Ovary (tissue), 3 donors: ENCODE data around the gene RNF223.

ENCODE experiments used
- EP300 ChIP-seq: sonication (generic); formaldehyde crosslinking; IDR thresholded peaks from one replicate; pipeline ENCODE4 v1.6.1; 2017; ENCODE audit warnings: antibody characterized with exemption
- POLR2A ChIP-seq: fragments of 450-650 bp; IDR thresholded peaks from one replicate; pipeline ENCODE4 v1.6.1; 2017; ENCODE audit warnings: antibody characterized with exemption, mild to moderate bottlenecking, moderate library complexity
- TF ChIP-seq, protein P1 (sequence below), 3 donors: fragments of 450-650 bp in 2 of 3; fragments of 200-600 bp in 1 of 3; IDR thresholded peaks; one replicate each; pipeline versions ENCODE4 v1.5.1 to v1.8.0; 2016 to 2022; ENCODE audit warnings: antibody characterized with exemption in 3 of 3, mild to moderate bottlenecking in 1 of 3
- donor health status: DM: no; HTN: no; CAD: no.

DNA sequence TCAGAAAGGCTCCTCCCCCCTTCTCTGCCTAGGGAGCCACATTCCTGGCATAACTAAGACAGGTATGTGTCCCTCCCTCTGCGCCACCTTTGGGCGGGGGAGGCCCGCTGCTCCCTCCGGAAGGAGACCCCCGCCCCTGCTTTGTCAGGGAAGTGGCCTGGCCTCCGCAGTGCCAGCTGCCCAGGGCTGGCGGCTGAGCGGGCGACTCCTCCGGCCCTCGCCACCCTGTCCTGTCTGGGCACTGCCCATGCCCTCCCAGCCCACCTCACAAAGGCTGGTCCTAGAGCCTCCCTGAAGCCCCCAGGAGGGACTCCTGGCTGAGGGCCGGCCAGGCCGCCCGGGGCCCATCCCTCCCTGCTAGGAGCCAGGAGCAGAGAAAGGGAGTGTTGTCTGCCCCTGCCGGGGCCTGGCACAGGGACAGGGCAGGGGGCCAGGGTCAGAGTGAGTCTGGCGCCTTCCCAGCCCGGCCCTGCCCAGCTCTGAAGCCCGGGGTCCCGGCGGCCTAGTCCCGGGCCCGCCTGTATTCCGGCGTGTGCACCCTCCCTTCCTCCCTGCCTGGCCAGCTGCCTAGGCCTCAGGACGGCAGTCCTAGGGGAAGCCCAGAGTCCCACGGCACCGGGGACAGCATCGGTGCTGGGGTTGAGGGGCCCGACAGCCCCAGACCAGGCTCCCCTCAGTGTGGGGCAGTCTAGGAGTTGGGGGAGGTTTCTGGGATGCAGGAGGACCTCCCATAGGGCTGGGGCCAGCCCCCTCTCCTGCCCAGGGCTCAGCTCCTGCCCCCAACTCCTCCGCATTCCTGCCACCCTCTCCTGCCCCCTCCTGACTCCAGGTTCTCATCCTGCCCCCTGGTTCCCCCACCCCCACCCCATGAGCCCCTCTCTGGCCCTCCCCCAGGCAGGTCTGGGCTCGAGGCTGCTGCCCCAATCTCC, 49.1 kb downstream of the RNF223 start:
- TF ChIP-seq POLR2A: no peak
- TF ChIP-seq, protein P1, sequence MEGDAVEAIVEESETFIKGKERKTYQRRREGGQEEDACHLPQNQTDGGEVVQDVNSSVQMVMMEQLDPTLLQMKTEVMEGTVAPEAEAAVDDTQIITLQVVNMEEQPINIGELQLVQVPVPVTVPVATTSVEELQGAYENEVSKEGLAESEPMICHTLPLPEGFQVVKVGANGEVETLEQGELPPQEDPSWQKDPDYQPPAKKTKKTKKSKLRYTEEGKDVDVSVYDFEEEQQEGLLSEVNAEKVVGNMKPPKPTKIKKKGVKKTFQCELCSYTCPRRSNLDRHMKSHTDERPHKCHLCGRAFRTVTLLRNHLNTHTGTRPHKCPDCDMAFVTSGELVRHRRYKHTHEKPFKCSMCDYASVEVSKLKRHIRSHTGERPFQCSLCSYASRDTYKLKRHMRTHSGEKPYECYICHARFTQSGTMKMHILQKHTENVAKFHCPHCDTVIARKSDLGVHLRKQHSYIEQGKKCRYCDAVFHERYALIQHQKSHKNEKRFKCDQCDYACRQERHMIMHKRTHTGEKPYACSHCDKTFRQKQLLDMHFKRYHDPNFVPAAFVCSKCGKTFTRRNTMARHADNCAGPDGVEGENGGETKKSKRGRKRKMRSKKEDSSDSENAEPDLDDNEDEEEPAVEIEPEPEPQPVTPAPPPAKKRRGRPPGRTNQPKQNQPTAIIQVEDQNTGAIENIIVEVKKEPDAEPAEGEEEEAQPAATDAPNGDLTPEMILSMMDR (IDR thresholded peaks at IDR 0.05): no peak
- no peak for TF ChIP-seq EP300
